ENCODE results near the gene SMG9. TPM values are rescaled to one million over a fixed set of nuclear protein-coding genes. Genes with fewer than 3 reads are reported as not detected.
A peak's percentile ranks its signal among the peaks of the same experiment; 100 is the strongest.

Gene SMG9
- total RNA-seq, 1 donor from 2014 or later, result 22.1 TPM

DNA sequence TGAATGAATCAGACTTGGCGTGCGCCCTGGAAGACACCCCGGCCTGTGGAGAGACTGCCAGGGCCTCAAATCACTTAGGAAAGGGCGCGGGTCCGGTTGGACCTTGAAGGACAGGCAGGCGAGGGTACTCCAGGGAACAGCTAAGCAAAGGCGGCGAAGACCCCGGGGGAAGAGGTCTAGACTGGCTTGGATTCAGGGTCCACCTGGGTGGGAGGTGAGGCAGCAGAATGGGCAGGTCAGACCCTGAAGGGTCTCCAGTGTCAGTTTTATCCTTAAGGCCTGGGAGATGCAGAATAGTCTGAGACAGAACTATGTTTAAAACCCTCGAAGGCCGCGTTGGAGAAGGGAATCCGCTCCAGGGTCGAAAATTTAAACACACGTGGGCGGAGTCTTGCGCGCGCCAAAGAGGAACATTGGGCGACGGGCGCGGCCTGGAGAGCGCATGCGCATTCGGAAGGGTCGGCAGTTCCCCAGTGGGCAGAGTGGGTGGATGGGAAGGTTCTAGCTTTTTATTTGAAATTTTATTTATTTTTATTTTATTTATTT is 567 bp upstream of the SMG9 start:
- H3K27me3 ChIP-seq (ENCODE audit: control insufficient read depth, insufficient read depth, low read length), result no peaks in the 10 kb centered on the region
- H3K4me3 ChIP-seq (ENCODE audit: low read depth, low read length), result peak overlapping the region; percentile 67
- H3K36me3 ChIP-seq (ENCODE audit: control insufficient read depth, insufficient read depth, low read length), result no peaks in the 10 kb centered on the region
- TF ChIP-seq, protein P1, sequence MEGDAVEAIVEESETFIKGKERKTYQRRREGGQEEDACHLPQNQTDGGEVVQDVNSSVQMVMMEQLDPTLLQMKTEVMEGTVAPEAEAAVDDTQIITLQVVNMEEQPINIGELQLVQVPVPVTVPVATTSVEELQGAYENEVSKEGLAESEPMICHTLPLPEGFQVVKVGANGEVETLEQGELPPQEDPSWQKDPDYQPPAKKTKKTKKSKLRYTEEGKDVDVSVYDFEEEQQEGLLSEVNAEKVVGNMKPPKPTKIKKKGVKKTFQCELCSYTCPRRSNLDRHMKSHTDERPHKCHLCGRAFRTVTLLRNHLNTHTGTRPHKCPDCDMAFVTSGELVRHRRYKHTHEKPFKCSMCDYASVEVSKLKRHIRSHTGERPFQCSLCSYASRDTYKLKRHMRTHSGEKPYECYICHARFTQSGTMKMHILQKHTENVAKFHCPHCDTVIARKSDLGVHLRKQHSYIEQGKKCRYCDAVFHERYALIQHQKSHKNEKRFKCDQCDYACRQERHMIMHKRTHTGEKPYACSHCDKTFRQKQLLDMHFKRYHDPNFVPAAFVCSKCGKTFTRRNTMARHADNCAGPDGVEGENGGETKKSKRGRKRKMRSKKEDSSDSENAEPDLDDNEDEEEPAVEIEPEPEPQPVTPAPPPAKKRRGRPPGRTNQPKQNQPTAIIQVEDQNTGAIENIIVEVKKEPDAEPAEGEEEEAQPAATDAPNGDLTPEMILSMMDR (IDR thresholded peaks at IDR 0.05; ENCODE audit: insufficient read depth, low read length, poor library complexity, severe bottlenecking), result no peak
- no peak for DNase-seq (ENCODE audit: low read depth)

DNA sequence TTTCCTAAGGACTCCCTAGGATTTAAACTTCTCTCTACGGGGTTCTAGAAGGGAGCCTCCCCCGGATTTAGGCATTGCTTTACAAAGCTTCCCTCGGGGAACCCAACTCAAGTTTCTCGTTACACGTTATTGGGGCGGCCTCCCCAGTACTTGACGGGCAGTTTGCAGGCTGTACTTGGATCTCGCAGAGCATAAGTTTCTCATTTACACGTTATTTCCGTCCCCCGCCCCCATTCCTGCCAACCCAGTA is 584 bp downstream of the SMG9 start:
- peak overlapping the region; percentile 67 for H3K4me3 ChIP-seq (ENCODE audit: low read depth, low read length)
- TF ChIP-seq, protein P1 (IDR thresholded peaks at IDR 0.05; ENCODE audit: insufficient read depth, low read length, poor library complexity, severe bottlenecking), result no peak
- H3K36me3 ChIP-seq (ENCODE audit: control insufficient read depth, insufficient read depth, low read length), result peaks cover 1% of the 10 kb centered on the region
- no peak for DNase-seq (ENCODE audit: low read depth)
- H3K27me3 ChIP-seq (ENCODE audit: control insufficient read depth, insufficient read depth, low read length), result no peaks in the 10 kb centered on the region

DNA sequence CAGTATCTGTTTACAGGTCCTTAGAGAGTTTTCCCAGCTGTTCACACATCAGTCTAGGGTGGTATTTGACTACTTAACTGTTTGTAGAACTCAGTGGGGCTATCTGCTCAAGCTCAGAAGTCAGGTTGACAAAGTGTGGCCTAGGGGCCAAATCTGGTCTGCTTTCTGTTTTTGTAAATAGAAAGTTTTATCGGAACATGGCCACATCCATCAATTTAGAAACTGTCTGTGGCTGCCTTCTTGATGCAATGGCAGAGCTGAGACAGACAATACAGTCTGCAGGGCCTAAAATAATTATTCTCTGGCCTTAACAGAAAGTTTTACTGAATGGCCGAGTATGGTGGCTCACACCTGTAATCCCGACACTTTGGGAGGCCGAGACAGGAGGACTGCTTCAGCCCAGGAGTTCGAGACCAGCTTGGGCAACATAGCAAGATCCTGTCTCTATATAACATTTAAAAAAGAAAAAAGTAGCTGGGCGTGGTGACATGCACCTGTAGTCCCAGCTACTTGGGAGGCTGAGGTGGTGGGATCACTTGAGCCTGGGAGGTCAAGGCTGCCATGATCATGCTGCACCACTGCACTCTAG is 2.4 kb downstream of the SMG9 start:
- TF ChIP-seq, protein P1 (IDR thresholded peaks at IDR 0.05; ENCODE audit: insufficient read depth, low read length, poor library complexity, severe bottlenecking), result no peak
- Histone ChIP-seq H3K4me3 (ENCODE audit: low read depth, low read length) (no peak overlapping the region), H3K27me3 (ENCODE audit: control insufficient read depth, insufficient read depth, low read length) (no peaks in the 10 kb centered on the region), H3K36me3 (ENCODE audit: control insufficient read depth, insufficient read depth, low read length) (peaks cover 7% of the 10 kb centered on the region)
- no peak for DNase-seq (ENCODE audit: low read depth)

DNA sequence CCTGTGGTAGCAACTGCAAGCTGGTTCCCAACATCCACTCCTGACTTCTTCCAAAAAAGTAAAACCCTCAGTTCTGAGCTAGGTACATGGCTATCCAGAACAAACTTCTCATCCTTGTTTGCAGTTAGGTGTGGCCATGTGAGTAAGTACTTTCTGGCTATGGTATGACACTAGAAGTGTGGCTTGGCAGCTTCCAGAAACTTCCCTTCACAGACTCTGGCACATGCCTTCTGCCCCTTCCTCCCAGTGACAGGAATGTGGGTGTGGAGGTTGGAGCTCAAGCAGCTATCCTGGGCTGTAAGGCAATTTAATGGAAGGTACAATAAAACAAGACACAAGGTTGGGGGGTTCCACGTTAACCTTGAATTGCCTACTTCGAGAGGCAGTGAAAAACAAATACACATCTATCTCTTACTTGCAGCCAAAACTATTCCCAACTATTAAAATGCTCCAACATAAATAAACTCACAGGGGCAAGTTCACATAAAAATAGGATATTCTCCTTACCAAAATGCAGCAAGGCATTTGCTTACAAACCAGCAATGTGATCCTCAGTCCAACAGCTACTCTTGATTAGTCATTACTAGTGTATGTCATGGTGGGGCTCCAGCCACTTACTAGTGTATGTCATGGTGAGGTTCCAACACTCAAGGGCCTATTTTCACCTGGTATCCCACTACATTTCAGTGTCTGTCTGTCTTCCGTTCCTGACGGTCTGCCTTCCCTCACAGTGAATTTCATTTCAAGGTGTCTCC is 3.1 kb downstream of the SMG9 start:
- DNase-seq (ENCODE audit: low read depth), result no peak
- TF ChIP-seq, protein P1 (IDR thresholded peaks at IDR 0.05; ENCODE audit: insufficient read depth, low read length, poor library complexity, severe bottlenecking), result no peak
- Histone ChIP-seq H3K27me3 (ENCODE audit: control insufficient read depth, insufficient read depth, low read length) (no peaks in the 10 kb centered on the region), H3K36me3 (ENCODE audit: control insufficient read depth, insufficient read depth, low read length) (peaks cover 9% of the 10 kb centered on the region), H3K4me3 (ENCODE audit: low read depth, low read length) (no peak overlapping the region)

DNA sequence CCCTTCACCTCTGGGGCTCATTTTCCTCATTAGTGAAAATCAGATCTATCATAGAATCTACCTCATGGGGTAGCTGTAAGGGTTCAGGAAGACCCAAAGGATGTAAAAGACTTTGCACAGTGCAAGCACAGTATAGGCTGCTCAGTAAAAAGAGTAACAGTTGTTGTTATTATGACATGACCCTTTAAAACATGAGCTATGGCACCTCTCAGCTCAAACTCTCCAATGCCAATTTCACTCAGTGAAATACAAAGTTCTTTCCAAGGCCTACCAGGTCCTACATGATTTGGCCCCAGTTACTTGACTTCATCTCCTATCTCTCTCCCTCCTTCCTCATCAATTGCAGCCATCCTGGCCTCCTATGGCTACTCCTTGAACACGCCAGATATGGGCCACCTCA is 4.9 kb downstream of the SMG9 start:
- Histone ChIP-seq H3K36me3 (ENCODE audit: control insufficient read depth, insufficient read depth, low read length) (peaks cover 12% of the 10 kb centered on the region), H3K27me3 (ENCODE audit: control insufficient read depth, insufficient read depth, low read length) (no peaks in the 10 kb centered on the region), H3K4me3 (ENCODE audit: low read depth, low read length) (no peak overlapping the region)
- DNase-seq (ENCODE audit: low read depth), result no peak
- TF ChIP-seq, protein P1 (IDR thresholded peaks at IDR 0.05; ENCODE audit: insufficient read depth, low read length, poor library complexity, severe bottlenecking), result no peak
